HG02571 (cell line): Measurements from ENCODE around the gene RYR3.
"Not testable (repeated sequence)": the region's sequence is repeated elsewhere in the genome, so short reads cannot be mapped to it uniquely, and the experiment has no call there.

Experiments used
- ATAC-seq: cut with Tn5 transposase; IDR thresholded peaks from one replicate; pipeline ENCODE4 v1.9.1; 2021; ENCODE audit warnings: mild to moderate bottlenecking, moderate library complexity; ENCODE audit not compliant: unreplicated experiment

Gene RYR3

DNA sequence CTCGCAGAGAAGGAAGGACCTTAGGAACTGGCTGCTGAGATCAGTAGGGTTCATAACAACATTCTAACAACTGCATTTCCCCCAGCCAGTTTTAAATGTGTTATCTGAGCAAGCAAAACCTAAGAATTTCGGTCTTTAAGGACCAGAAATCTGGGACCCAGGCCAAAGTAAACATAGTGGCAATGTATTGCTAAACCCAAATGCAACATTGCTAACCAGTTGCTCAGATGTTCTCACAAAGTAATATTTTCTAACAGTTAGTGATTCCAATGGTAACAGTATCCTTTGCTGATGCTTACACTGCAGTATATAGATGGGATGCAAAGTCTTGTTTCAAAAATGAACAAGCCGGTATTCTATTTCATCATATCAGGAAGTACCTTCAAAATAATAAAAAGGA, 254.3 kb downstream of the RYR3 start:
- no peak for ATAC-seq

- no peak for ATAC-seq
Observed at GRCh38 chr15:33567652-33568051, 256.9 kb downstream of the RYR3 start.

DNA sequence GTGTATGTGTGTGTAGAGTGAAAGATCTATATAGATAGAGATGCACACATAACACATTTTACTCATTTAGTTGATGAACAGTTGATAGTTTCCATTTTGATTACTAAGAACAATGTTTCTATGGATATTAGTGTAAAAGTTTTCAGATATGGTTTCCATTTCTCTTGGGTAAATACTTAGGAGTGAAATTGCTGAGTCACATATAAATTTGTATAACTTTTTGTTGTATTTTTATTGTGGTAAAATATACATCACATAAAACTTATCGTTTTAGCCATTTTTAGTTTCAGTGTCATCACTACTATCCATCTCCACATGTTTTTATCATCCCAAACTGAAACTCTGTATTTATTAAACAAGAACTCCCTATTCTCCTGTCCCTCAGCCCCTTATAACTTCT, 258.3 kb downstream of the RYR3 start:
- no peak for ATAC-seq

GRCh38 chr15:33577911-33578310, 267.1 kb downstream of the RYR3 start:
- ATAC-seq: not testable (repeated sequence)

DNA sequence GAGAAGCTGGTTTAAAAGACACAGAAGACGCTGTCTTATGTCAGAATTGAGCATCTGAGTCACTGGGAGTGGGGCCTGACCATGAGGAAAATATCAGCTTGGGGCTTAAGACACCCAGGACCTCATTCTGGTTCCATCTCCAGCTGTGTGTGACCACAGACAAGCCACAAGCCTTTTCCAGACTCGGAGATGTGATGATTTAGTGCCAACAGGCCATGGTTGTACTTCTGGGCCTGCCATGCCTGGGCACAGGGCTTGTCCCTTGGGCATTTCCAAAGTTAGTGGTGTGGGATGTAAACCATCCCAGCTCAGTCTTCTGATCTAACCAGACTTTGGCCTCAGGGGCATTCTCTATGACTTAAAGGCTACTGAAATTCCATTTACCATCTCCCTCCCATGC, 269.8 kb downstream of the RYR3 start:
- ATAC-seq: no peak

GRCh38 chr15:33581032-33581431, 270.3 kb downstream of the RYR3 start:
- no peak for ATAC-seq

DNA sequence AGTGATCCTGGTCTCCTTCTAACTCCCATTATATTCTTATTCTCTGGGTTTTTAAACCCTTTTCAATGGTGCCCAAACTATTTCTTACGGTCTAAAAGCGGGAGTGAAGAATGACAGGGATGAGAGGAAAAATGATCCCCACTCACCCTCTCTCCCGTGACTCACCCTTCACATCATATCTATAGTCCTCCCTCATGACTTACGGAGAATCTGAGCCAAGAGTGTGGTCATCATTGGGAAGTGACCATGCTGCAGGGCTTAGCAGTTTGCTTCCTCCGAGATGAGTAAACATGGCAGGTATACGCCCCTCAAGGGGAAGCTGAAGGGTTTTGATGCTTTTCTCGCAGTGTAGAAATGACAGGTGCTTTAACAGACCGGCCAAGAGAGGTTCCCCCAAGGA, 274.0 kb downstream of the RYR3 start:
- ATAC-seq: no peak

DNA sequence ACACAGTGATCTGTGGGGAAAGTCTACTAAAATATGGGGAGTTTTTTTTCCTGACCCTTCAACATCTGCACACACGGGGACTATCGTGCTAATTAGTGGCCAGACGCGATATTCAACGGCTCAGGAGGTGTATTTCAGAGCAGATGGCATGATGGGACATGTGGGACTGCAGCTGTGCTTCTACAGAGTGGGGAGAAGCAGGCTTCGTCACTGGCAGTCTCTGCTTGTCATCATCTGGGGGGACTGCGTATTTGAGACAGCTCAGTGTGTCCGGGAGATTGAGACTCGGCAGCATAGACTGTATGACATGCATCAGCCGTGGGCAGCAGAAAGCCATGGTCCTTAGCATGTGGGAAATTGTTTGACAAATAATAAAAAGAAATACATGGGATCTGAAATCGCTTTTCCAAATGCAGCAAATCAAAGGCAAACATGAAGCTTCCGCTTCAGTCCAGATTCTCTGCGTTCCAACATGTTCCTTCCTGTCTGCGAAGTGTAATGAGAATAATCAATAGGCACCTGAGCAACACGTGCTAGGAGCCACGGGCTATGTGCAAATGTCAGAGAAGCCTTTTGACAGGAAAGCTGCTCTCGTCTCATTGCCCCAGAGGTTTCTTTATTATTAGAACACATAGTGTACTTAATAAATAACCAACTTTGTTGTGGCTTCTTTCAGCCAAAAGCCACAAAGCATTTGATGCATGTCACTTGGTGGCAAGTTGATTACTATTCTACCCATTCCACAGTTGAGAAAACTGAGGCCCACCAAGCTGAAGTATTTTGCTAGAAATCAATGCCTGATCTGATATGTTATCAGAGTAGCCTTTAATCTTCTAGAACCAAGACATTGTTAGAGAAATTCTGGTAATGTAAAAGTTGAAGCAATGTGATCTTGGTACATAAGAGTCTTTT, 276.3 kb downstream of the RYR3 start:
- no peak for ATAC-seq

DNA sequence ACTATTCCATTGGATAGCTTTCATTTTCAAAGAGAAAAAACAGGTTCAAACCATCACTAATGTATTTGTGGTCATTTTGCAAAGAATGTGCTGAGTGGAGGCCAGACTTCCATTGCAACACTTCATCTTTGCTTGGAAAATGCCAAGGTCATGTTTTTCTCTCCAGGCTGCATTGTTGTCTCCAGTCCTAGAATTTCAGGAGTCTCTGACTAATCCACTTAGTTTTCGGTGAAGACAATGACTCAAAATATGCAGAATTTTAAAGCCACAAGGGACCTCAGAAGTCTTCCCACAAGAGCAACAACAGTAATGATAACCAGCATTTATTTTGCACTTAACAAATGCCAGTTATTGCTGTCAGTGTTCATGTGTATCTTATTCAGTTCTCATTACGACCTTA, 277.0 kb downstream of the RYR3 start:
- no peak for ATAC-seq

- no peak for ATAC-seq
Observed at GRCh38 chr15:33592864-33593263, 282.1 kb downstream of the RYR3 start.

GRCh38 chr15:33598382-33598781, 287.6 kb downstream of the RYR3 start:
- not testable (repeated sequence) for ATAC-seq

DNA sequence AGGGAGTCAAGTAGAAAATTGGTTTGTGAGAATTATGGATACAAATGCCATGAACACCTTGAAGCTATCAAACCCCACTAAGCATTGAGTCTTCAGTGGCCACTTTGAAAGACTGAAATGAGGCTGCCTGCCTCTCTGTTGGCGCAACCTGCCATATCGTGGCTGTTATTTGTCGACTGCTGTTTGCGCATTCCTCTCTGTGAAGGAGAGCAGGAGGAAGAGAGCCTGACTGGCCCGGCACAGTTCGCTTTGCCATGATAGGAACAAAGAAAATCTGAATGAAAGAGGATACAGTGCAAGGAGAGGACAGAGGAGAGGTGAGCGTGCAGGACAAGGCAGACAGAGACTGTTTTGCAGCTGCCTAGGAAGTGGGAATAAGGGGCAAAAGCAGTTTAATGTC, 289.4 kb downstream of the RYR3 start:
- ATAC-seq: no peak

- ATAC-seq: no peak
Observed at GRCh38 chr15:33601461-33601860, 290.7 kb downstream of the RYR3 start.

DNA sequence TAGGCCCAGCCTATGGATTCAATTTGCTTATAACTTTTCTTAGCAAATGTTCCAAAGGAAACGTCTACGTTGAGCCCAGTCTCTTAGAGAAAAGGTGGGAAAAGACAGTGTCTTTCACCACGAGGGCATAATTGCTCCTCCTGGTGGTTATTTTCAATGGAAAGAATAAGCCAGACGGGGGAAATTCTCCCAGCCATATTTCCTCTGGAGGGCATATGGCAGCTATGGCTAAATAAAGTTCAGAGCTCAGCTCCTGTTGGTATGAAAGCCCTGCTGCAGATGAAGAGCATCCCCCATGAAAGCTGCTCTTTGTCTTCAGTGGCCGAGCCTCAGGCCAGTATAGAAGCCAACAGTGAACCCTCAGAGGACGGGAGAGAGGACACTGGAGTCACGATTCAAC, 297.9 kb downstream of the RYR3 start:
- ATAC-seq: no peak

GRCh38 chr15:33612721-33613304, 302.0 kb downstream of the RYR3 start:
- ATAC-seq: no peak

DNA sequence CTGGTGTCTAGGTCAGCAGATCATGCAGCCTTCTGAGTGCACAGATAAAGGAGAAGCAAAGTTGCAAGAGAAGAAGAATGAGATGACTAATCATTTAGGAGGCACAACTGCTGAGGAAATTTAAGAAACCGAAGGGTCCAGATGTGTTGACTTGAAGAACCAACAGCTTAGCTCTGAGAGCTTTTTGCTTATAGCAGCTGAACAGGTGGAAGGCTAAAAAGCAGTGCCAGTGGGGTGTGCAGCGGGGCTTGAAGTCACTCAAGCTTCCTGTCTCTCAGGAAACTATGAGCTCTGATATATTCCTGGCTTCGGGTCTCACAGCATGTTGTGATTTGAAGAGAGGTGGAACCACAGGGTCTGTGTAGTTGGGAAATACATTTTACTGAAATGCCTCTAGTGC, 305.7 kb downstream of the RYR3 start:
- no peak for ATAC-seq

DNA sequence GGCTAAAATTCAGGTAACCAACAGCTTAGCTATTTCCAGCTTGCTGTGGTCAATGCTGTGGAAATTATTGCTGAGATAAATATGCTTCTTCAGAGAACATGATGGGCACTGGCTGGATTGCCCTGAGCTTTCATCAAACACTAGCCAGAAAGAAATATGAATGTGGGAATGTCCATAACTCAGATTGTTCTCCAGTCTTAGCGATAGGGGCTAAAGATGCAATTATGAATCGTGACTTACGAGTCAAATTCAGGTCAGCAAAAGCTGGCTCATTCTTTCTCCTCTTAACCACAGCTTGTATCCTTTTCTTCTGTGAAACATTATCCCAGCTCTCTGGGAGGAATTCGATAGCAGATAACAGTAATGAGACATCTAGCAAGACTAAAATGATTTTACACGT, 307.6 kb downstream of the RYR3 start:
- no peak for ATAC-seq

DNA sequence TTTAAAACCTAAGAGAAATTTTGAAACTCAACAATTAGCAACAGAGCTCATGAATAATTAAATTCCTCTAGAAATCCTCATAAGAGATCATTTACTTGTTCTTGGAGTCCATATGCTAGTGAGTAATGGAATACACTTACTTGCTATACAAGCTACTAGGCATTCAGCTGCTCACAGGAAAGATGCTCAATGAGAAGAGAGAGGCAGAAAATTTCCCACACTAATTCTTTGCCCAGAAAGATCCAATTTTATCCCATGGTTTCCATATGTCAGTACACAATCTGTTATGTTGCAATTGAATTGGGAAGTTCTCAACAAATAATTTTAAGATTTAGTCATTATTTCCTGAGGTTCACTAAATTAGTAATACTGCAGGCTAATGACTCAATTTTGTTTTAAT, 310.4 kb downstream of the RYR3 start:
- no peak for ATAC-seq

GRCh38 chr15:33623010-33623409, 312.2 kb downstream of the RYR3 start:
- no peak for ATAC-seq

DNA sequence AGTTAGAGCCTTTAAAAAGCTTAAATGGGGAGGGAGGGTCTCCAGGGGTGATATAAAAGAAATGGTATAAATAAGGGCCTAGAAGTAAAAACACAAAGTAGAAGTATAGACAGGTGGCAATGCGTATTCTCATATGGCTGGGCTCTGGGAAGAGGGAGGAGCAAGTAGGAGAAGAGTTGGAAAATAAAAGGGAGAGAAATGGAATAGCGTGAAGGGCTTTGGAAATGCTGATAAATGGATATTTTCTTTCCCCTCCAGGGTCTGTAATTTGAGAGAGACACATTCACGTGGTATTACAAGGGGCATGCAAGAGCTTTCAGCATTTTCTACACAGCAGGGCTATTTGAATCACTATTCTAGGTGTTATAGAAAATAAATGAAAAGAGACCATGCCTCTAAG, 313.7 kb downstream of the RYR3 start:
- ATAC-seq: no peak

GRCh38 chr15:33629647-33630046, 318.9 kb downstream of the RYR3 start:
- ATAC-seq: no peak

GRCh38 chr15:33636234-33636633, 325.5 kb downstream of the RYR3 start:
- ATAC-seq: no peak

DNA sequence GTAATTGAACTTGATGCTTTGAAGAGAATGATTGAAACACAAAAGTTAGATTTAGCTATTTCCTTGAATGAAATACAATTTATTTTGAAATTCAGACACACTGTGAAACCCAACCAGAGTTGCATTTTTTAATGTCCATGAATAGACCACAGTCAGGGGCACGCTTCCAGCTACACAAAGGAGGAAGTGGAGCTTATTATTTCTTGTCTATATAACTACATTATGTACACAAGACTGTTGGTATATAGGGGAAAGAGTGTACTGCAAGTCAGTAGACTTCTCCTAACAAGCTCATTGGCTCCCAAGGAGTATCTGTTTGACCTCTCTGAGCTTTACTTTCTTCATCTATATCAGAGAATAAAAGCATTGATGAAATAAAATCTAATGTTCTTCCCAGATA, 326.2 kb downstream of the RYR3 start:
- no peak for ATAC-seq
